DOHH2 (cell line): ENCODE results near the gene CFAP46.

Source experiments
- CTCF ChIP-seq: fragments of 200-600 bp; sonication (generic); IDR thresholded peaks from one replicate; pipeline ENCODE4 v1.5.1; 2014; ENCODE audit warnings: antibody characterized with exemption, mild to moderate bottlenecking, low read depth, low read length; ENCODE audit not compliant: poor library complexity, severe bottlenecking
- EZH2phosphoT487 ChIP-seq: fragments of 200-600 bp; sonication (generic); IDR thresholded peaks from 2 replicates; pipeline ENCODE4 v1.6.1; 2017; ENCODE audit warnings: borderline replicate concordance, mild to moderate bottlenecking, antibody characterized with exemption, low read length, moderate library complexity, mixed read lengths

GRCh38 chr10:132783940-132784865 is 158.2 kb downstream of the CFAP46 start:
- TF ChIP-seq CTCF (no peak), EZH2phosphoT487 (no peak)
